K562 (cell line): ENCODE results near the gene PYM1. TPM values are rescaled to one million over a fixed set of nuclear protein-coding genes. Genes with fewer than 3 reads are reported as not detected.

Source experiments
- ATAC-seq: fragments of 200-7000 bp; cut with Tn5 transposase; 3 replicates; pipeline ENCODE4 v1.9.1; 2020; ENCODE audit warnings: moderate library complexity
- BruUV-seq: library from RNA; stranded (reverse); fragments of 400-500 nt; replicated peaks from 2 replicates; lab custom pipeline; 2021; lab: Mats Ljungman, UMichigan
- CTCF ChIA-PET: fragments of 300-600 bp; formaldehyde crosslinking; extraction: SDS; loops from one replicate; lab custom pipeline; 2021; ENCODE audit warnings: low intra/inter-chr PET ratio; lab: Yijun Ruan, JAX
- POLR2A ChIA-PET: fragments of 300-600, 350-650 bp; sonication (Branson Sonifier 250); formaldehyde crosslinking; extraction: SDS; loops from one replicate; lab custom pipeline; 2021; ENCODE audit warnings: antibody characterized with exemption, inconsistent platforms; lab: Yijun Ruan, JAX
- DNase-seq, 4 experiments: peaks; one replicate each; pipeline versions ENCODE4 v3.0.0 to v3.0.0-alpha.2; 2011 to 2018; ENCODE audit warnings: low spot score in 3 of 4, mixed read lengths in 3 of 4; ENCODE audit errors: extremely low read depth in 1 of 4
- FAIRE-seq: peaks from 2 replicates; lab custom pipeline; 2011; peaks lifted over from hg19 to GRCh38; lab: Jason Lieb, UNC
- H2AFZ ChIP-seq: 2 replicates; pipeline ENCODE4 v1.6.0; 2011; ENCODE audit warnings: low read depth, low read length, control low read depth, inconsistent platforms
- H3K27ac ChIP-seq: fragments of 200-600 bp; 3 replicates; pipeline ENCODE4 v1.8.0; 2011; ENCODE audit warnings: low read depth, mild to moderate bottlenecking, control low read depth, inconsistent platforms, low read length, moderate library complexity, mixed read lengths; ENCODE audit errors: extremely low read depth
- H3K27me3 ChIP-seq, 2 experiments: fragments of 300-600 bp in 1 of 2; 2 replicates in 1 of 2; 3 replicates in 1 of 2; pipeline versions ENCODE4 v1.6.0 to v1.8.0; 2011; ENCODE audit warnings: inconsistent platforms in 2 of 2, low read length in 2 of 2, mild to moderate bottlenecking in 1 of 2, mixed read lengths in 1 of 2, moderate library complexity in 1 of 2; ENCODE audit not compliant: control insufficient read depth in 2 of 2, insufficient read depth in 2 of 2
- H3K36me3 ChIP-seq: fragments of 300-600 bp; 3 replicates; pipeline ENCODE4 v1.8.0; 2011; ENCODE audit warnings: mild to moderate bottlenecking, low read length, inconsistent platforms; ENCODE audit not compliant: control insufficient read depth, insufficient read depth
- H3K4me1 ChIP-seq, 2 experiments: fragments of 200-600 bp in 1 of 2; replicated peaks in 1 of 2; 2 replicates in 1 of 2; 3 replicates in 1 of 2; pipeline versions ENCODE4 v1.5.1 to v1.8.0; 2011; ENCODE audit warnings: inconsistent platforms in 2 of 2, low read length in 2 of 2, mild to moderate bottlenecking in 1 of 2, mixed read lengths in 1 of 2, moderate library complexity in 1 of 2; ENCODE audit not compliant: control insufficient read depth in 2 of 2, insufficient read depth in 2 of 2
- H3K4me2 ChIP-seq: 2 replicates; pipeline ENCODE4 v1.6.1; 2011; ENCODE audit warnings: low read length, control low read depth, inconsistent platforms, mixed read lengths; ENCODE audit not compliant: insufficient read depth
- H3K4me3 ChIP-seq: fragments of 200-600 bp; sonication (generic), shearing (Covaris generic); 2 replicates; pipeline ENCODE4 v1.5.1; 2016; ENCODE audit warnings: control low read depth, inconsistent platforms
- H3K79me2 ChIP-seq: fragments of 200-600 bp; 3 replicates; pipeline ENCODE4 v1.8.0; 2011; ENCODE audit warnings: low read length, inconsistent platforms; ENCODE audit not compliant: control insufficient read depth, insufficient read depth
- H3K9ac ChIP-seq, 2 experiments: 2 replicates each; pipeline versions ENCODE4 v1.6.0 to v1.6.1; 2011; ENCODE audit warnings: low read depth in 2 of 2, low read length in 2 of 2, control low read depth in 1 of 2, inconsistent platforms in 1 of 2, mild to moderate bottlenecking in 1 of 2, mixed read lengths in 1 of 2; ENCODE audit not compliant: insufficient read depth in 1 of 2
- H3K9me1 ChIP-seq: one replicate; pipeline ENCODE4 v1.6.0; 2011; ENCODE audit warnings: inconsistent platforms, mild to moderate bottlenecking, low read length, moderate library complexity; ENCODE audit not compliant: control insufficient read depth, insufficient read depth
- H3K9me3 ChIP-seq: replicated peaks from 2 replicates; pipeline ENCODE4 v1.5.1; 2011; ENCODE audit warnings: low read depth, low read length, inconsistent platforms; ENCODE audit not compliant: control insufficient read depth, insufficient read depth
- H4K20me1 ChIP-seq: replicated peaks from 2 replicates; pipeline ENCODE4 v1.6.1; 2011; ENCODE audit warnings: low read length, inconsistent platforms, mixed read lengths; ENCODE audit not compliant: control insufficient read depth, insufficient read depth
- BCL6 ChIP-seq: fragments of 250-450 bp; sonication (Bioruptor Pico); IDR thresholded peaks from 2 replicates; pipeline ENCODE4 v1.4.0; 2020
- DPF2 ChIP-seq: fragments of 450-650 bp; IDR thresholded peaks from 2 replicates; pipeline ENCODE4 v1.6.1; 2016
- SRSF9 ChIP-seq: fragments of 200-400 bp; formaldehyde crosslinking; IDR thresholded peaks from 2 replicates; pipeline ENCODE4 v1.6.1; 2017; ENCODE audit warnings: low read depth, low read length, borderline replicate concordance
- ZNF644 ChIP-seq: fragments of 200-800 bp; sonication (Bioruptor generic); IDR thresholded peaks from 2 replicates; pipeline ENCODE4 v1.6.1; 2016; ENCODE audit warnings: low read depth, missing genetic modification characterization, missing compliant biosample characterization
- WGBS: fragments of 100-300 bp; shearing (Covaris generic); methylation state at CpG from one replicate; pipeline ENCODE4 v1.1.6; 2016; ENCODE audit warnings: low coverage, mixed read lengths; ENCODE audit not compliant: insufficient coverage; ENCODE audit errors: missing lambda C conversion rate; 5-methylcytosine and 5-hydroxymethylcytosine counted together
- in situ Hi-C: fragments of 300-500 bp; cut with MboI; formaldehyde crosslinking; loops from 4 replicates; pipeline ENCODE4 v1.15.0; 2018; ENCODE audit warnings: inconsistent platforms, mixed read lengths
- intact Hi-C: fragments of 100-400 bp; cut with micrococcal nuclease; formaldehyde crosslinking; loops from 2 replicates; pipeline ENCODE4 v1.14.2; 2022
- polyA plus RNA-seq, 8 experiments: library from polyadenylated mRNA; depleted of rRNA in 4 of 8; stranded (reverse) in 5 of 8; unstranded in 3 of 8; fragments of >200 nt; fragmentation: Nextera tagmentation in 2 of 8; fragmentation: Illumina TruSeq in 1 of 8; extraction: Ambion mirVana in 2 of 8; extraction: Trizol in 1 of 8; gene quantifications; 2 replicates each; pipeline versions ENCODE4 v1.2.1 to v1.2.3, GENCODE V29; 2011 to 2014; ENCODE audit warnings: inconsistent platforms in 1 of 8, missing spikeins in 1 of 8
- total RNA-seq, 7 experiments: library from RNA; depleted of rRNA in 6 of 7; stranded (reverse); fragments of >200 nt in 6 of 7; fragmentation: Illumina TruSeq in 2 of 7; extraction: Trizol in 2 of 7; gene quantifications; 2 replicates each; pipeline versions ENCODE4 v1.2.1 to v1.2.3, GENCODE V29; 2011 to 2021; ENCODE audit warnings: low replicate concordance in 1 of 7

The PYM1 gene
- total and polyA plus RNA-seq, 9 of the 15 experiments (the other 6 are each of a cell fraction or from before 2014, with no cell fraction given): 29.0 to 51.3 (median 34.1) TPM

- FAIRE-seq (peak; percentile 11), DNase-seq (no peak), ATAC-seq (no peak)
- H3K4me2 ChIP-seq: 0 out of 2 replicates have a peak overlapping the region, but pooled peaks have one; percentile 23
- H3K4me1 ChIP-seq: peaks cover 3 to 16% of the 10 kb centered on the region in 2 experiments; a peak in 4 of 5 replicates
- H3K27me3 ChIP-seq: no peaks in the 10 kb centered on the region
- no peaks in the 10 kb centered on the region for H3K9me1 ChIP-seq
- 19% methylated on average over 2 of the region's 2 CpGs for WGBS
- POLR2A ChIA-PET: interaction anchor here (0.6 to 1.0 kb wide), 2 partner anchors 80 to 1637 kb away, joined by 3 read pairs; partner anchors contain the start of gene DNAJC14
- TF ChIP-seq BCL6 (CRISPR knock-in tag) (no peak), DPF2 (0 out of 2 replicates have a peak, but pooled peaks have one; percentile 6), SRSF9 (no peak), ZNF644 (tag) (no peak)
- in situ Hi-C loops: no loop called here
- no peak overlapping the region for H2AFZ ChIP-seq
- CTCF ChIA-PET: no interaction called here
- no peak overlapping the region for H3K4me3 ChIP-seq
- no peaks in the 10 kb centered on the region for H3K9me3 ChIP-seq
- no peaks in the 10 kb centered on the region for H4K20me1 ChIP-seq
- H3K79me2 ChIP-seq: peaks cover 20% of the 10 kb centered on the region; the same call in 2 of the 3 replicates
- BruUV-seq: no TSS peak
- H3K27ac ChIP-seq: peak overlapping the region; percentile 71; the same call in 1 of the 3 replicates
- peak overlapping the region; percentile 31 to 78; a peak in 3 of 4 replicates for H3K9ac ChIP-seq
- peaks cover 18% of the 10 kb centered on the region for H3K36me3 ChIP-seq
- intact Hi-C loops: no loop called here
These were observed 18.2 kb downstream of the PYM1 start for GRCh38 chr12:55909513-55909884.
